NCI-H2227 (cell line): ENCODE results near the gene ZBTB48.

Experiments used
- DNase-seq: peaks from one replicate; lab custom pipeline; 2025; ENCODE audit not compliant: unreplicated experiment; lab: John Stamatoyannopoulos, UW

The ZBTB48 gene

DNA sequence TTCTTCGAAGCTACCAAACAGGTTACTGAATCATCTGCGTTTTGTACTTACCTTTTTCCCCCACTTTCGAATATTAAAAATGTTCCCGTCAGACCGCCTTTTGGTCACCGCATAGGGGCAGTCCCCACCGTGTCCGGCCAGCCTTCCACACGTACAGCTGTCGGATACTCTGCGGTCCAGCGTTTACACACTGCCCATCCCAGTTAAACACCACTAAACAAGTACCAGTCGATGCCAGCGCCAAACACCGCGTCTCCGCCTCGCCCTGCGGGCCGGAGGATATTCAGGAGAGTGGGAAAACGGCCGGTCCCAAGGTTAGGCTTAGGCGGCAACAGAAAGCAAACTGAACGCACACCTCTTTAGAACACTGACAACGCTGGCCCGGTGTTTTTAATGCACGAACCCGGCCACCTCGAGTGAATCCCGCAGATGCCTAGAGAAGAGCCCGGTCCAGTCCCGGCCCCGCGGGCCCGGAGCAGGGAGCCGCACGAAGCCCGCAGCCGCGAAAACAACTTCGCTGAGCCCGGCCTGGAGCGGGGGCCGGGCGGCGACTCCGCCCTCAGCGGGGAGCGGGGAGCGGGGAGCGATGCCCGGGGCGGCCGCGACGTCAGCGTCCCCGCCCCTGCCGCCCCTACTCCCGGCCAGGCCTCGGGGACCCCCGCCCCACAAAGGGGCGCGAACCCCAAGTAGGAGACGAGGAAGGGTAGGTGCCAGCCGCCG lies 33.0 kb downstream of the ZBTB48 start:
- DNase-seq: peak; percentile 84

DNA sequence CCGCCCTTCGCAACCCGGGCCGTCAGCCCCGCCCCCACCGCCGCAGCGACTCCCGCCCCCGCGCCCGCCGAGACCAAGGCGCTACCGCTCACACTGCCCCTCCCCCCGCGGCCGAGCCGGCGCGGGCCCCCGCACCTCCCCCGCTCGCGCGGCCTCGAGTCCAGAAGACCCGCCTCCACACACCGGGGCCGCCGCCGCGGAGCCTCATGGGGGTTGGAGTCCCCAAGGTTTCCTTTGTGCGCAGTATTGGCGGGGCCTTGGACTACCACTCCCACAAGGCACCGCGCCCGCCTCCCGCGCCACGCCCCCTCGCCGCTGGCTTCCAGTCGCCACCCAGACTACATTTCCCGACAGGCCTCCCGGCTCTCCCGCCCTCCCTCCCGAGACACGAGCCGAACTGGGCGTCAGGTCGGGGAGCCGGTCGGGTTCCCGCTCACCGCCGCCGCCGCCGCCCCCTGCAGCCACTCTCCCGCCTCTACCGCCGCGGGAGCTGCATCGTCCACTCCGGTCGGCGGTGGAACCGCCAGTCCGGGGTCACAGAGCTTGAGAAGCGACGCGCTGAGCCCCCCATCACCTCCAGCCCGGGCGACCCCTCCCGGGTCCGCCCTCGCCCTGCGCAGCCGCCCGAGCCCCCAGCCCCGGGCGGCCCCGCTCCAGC lies 33.7 kb downstream of the ZBTB48 start, which contains the start of gene PHF13:
Gene PHF13 (plus strand): TSS at position 371 of the 658 bp plus-strand sequence. CDS start 336 bp downstream, outside the sequence.
- peak; percentile 99 for DNase-seq

DNA sequence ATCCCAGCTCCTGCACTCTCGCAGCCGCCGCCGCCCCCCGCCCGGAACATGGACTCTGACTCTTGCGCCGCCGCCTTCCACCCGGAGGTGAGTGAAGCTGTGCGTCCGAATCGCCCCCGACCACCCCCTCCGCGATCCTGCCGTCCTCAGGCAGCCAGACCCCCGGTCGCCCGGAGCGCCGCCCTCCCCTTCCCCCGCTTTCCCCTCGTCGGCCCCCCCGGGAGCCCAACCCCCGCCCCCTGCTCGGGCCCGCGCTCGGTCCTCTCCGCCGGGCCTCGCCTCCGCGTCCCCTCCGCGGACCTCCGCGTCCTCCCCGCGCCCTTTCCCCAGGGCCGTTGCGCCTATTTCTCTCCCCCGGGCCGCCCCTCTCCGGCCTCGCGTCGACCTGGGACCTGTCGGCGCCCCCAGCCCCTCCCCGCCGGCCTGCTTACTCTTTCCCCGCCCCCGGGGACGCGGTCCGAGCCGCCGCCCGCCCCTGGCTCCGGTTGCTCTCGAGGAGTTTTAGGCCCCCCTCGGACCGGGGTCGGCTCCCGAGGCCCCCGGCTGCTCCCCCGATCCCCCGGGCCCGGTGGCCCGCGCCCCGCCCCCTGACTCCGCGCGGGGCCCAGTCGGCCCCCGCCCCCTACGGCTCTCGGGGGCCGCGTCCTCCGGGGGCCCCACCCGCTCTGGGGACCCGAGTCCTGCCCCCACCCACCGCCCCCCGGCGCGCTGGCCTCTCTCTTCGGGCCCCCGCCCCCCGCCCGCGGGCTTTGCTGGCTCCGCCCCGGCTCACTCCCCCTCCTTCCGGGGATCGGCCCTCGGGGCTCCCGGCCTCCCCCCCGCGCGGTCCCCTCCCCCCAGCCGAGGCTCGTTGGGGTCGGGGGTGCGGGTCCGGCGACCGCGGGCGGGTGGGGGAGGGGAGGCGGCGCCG lies 34.5 kb downstream of the ZBTB48 start:
- peak; percentile 70 for DNase-seq

DNA sequence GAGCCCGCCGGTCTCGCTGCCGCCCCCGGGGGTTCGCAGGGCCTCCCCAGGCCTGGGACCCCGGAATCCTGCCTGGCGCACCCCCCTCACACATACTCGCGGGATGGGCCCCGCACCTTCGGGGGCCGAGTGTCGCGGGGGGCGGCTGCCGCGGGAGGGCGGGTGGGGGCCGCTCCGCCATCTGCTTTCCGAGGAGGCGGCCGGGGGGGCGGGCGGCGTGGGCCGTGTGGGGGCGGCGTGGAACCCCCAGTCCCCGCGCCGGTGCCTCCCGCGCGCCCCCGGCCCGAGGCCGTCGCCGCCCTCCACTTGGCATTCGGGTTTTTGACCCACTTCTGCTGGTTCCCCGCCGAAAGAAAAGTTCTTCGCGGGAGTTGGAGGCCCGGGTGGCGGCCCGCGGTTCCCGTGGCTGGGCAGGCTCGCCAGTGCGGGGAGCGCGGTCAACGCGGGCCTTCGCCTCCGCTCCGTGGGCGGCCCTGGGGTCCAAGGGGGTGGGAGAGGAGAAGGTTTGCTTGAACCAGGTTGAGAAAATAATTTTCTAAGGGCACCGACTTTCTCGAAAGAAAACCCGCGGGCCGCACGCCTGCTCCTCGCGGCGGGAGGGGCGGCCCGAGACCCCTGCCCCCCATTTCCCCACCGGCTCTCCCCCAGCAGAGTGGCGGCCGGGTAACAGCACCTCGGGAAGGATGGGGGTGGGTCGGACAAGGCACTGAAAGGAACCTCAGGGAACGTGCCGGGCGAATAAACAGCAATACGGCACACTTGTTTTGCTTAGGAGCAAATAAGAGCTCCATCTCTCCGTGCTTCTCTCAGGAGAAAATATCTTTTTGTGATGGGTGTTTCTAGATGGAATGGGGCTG lies 35.4 kb downstream of the ZBTB48 start:
- no peak for DNase-seq

DNA sequence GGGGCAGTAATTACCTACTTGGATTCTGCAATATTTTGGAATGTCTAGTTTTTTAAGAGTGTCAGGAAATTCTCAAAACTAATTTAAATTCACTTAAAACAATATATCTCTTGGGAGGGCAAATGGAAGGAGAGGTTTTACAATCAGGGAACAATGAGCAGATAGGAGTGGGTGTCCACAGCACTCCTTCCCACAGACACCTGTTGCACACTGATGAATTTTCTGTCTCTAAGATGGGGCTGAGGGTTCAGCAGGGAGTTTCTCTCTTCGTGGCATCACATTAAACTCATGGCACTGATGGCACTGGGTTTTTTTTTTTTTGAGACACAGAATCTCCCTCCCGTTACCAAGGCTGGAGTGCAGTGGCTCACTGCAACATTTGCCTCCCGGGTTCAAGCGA lies 39.3 kb downstream of the ZBTB48 start:
- no peak for DNase-seq

DNA sequence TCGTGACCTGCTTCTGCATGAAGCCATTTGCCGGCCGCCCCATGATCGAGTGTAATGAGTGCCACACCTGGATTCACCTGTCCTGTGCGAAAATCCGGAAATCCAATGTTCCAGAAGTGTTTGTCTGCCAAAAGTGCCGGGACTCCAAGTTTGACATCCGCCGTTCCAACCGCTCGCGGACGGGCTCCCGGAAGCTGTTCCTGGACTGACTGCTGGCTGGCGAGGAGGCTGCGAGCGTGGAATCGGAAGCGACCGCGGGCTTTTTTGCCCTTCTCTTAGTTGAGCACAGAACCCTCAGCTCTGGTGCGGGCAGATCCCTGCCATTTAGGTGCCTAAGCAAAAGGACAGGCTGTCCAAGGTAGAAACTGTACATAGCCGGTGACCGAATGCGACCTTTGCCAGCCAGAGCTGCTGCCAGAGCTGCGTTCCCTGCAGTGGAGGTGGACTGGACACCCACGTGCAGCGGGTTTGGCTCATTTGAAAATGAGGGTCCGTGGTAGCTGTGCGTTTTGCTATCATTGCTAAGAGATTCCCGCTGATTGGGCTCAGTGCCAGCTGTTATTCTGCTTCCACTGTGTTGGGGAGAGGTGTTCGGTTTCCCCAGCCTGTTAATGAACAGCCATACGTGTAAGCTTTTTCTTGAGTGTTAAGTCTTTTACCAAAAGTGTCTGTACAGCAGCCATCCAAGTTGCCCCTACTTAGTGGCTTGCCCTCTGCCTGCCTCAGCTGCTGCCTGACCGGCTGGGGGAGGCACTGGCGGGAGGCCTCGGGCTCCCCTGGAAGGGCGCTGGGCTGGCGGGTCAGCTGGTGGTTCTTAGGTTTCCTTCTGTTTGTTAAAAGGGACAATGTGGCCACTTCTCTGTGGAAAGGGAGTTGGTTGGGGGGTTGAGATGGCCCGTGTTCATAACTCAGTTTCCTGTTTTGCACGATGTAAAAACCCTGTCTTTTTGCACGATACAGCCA lies 41.9 kb downstream of the ZBTB48 start:
- no peak for DNase-seq

DNA sequence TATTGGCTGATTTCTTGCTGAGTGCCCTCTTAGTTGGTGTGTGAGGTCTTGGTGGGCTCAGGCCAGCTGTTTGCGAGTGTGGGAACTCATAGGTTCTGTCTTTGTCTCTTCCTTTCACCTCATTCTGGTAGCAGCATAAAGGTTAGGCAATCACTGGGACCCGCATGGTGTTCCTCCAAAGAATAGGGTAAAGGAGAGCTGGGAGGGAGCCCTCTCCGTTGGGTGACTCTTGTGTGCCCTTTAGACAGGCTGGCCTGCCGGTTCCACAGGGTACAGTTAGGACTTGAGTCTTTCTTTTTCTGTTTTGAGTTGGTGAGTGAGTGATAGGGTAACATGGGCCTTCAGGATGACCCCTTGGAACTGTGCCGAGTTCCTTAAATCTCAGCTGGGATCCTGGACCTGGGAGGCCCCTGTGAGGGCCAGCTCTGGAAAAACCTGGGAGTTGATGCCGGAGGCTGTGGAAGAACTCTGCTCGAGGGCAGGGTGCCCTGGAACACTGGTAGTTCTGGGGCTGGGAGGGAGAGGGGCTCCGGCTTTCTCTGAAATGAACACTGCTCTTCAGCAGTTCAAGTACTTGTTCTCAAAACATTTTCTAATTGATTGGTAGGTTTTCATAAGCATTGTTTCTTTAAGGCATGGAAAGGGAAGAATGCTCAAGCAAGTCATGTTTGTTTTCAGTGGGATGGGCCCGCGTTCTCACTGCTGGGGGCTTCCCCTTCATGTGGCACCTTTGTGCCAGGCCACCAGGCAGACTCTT lies 42.8 kb downstream of the ZBTB48 start:
- DNase-seq: no peak

DNA sequence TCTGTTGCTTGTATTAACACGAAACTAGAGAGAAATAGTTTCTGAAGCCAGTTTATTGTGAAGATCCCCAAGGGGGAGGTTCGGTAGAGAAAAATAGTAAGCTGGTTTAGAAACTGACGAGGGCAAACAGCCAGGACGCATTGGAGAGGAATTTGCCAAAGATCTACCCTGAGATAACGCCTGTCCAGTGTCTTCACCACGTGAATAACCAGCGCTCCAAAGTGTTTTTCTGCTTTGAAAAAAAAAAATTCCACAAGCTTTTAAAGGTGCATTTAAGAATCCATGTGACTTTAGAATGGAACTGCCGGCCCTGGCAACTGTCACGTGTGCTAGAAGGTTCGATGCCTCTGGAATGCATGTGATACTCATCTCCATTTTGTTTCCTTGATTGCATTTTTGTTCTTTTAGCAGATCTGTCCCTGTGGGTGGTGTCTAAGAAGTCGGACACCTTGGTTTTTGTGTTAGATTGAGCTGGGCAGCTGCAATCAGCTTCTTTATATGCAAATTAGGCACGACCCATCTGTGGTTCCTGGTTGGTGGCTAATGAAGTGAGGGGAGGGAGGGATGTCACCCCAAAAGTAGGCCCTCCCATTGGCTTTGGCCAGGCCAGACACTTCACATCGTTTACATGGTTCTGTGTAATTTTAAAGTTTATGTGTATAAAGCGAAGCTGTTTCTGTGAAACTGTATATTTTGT lies 43.6 kb downstream of the ZBTB48 start:
- no peak for DNase-seq

DNA sequence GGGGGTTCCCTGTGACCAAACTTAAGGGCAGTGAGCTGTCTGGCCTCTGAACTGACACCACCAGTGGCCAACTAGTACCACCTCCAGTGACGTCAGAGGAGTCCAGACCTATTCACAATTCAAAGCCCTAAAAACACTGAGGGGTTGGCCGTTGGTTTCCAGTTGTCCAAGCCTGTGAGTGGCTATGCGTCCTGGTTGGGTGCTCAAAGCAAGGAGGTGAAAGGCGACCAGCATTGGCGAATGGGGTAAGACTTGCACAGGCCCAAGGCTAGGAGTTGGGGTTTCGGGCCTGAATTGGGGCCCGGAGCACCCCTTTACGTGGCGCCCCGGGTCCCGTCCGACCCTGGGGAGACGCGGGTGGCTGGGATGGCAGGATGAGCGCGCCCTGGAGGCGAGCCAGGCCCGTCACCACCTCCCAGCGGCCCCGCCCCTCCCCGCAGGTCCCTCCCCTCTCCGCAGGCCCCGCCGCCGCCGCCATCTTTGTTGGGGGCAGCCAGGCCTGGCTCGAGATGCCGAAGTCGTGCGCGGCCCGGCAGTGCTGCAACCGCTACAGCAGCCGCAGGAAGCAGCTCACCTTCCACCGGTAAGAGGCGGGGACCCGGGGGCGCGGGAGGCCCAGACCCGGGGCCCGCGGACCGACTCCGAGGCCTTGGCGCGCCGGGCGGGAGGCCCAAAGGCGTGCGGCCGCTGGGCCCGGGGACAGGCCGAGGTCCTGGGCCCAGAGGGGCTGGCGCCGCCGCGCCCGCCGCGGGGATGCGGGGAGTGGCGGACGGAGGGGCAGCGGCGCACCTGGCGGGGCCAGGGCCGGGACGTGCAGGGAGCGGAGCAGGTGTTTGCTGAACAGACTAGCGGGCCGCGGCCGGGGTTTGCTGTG lies 45.2 kb downstream of the ZBTB48 start, which contains the start of gene THAP3:
Gene THAP3 (plus strand): TSS at position 159 of the 874 bp plus-strand sequence. CDS start 351 bp downstream, at position 510.
- DNase-seq: peak; percentile 91

DNA sequence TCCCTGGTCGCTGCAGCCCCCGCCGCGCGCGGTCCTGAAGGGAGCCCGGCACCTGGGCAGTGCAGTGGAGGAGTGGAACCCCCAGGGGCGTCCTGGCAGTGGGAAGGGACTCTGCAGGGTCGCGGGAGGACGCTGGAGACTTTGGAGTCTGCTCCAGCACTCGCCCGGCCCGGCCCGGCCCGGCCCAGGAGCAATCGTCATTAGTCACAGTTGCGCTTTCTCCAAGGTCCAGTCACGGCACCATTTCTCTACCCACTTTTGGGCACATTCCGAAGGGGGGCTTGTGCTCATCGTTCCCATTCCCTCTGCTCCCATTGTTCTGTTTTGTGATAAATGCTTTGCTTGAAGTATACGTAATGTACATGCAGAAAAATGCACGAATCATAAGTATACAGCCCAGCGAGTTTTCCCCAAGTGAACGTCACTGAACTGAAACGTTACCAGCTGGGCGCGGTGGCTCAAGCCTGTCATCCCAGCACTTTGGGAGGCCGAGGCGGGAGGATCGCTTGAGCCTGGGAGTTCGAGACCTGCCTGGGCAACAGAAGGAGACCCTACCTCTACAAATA lies 45.9 kb downstream of the ZBTB48 start:
- peak; percentile 47 for DNase-seq

DNA sequence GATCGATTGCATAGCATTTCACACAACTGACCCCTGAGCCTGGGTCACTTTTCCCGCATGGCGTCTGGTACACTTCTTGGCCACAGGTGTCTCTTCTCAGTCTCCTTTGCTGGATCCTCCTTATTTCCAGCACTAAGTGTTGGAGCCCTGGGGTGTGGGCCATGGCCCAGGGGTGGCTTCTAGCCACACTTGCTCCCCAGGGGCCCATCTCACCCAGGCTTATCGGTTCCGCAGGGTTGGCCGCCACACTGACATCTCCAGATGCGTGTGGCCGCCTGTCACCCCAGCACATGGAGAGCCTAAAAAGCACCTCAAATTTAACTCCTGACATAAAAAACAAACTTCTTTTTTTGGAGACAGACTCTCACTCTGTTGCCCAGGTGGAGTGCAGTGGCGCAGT lies 47.2 kb downstream of the ZBTB48 start:
- no peak for DNase-seq

DNA sequence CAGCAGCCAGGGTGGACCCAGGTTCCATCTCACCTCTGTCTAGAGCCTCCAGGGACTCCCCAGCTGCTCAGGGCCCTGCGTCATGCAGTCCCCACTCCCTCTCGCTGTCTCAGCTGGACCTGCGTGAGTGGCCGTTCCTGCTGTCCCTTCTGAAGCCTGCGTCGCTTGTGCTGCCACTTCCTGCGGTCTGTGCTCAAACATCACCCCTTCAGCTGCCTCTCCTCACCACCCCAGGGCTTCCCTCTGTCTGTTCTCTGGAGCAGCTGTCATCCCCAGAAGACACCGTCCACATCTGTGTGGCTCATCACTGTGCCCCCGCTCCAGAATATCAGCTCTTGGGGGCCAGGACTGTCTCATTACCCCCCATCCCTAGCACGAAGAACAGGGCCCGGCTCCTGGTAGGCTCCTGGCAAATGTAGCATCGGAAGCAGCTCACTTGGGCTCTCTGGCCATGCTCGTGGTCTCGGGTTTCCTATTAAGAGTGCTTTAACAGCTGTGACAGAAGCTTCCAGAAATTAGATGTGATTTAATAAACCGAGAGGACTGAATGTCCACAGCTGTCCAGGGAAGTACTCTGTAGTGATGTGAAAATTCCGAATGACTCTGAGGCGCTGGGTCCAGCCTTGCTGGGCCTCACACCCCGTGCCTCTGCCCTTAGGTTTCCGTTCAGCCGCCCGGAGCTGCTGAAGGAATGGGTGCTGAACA lies 48.2 kb downstream of the ZBTB48 start:
- no peak for DNase-seq

DNA sequence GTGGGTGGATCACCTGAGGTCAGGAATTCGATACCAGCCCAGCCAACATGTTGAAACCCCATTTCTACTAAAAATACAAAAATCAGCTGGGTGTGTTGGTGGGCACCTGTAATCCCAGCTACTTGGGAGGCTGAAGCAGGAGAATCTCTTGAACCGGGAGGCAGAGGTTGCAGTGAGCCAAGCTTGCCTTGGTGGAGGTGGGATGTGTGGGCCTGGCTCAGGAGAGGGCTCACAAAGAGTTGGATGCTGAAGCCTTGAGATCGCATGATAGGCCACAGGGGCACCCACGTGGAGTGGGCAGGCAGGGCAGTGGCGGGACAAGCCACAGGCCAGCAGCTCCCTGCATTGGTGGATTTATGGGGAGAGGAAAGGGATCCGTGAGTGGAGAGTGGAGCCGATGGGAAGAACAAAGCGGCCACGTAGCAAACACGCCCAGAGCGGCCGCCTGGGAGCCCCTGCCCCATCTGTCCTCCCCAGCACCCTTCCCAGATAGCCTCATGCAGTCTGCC lies 49.2 kb downstream of the ZBTB48 start:
- no peak for DNase-seq

DNA sequence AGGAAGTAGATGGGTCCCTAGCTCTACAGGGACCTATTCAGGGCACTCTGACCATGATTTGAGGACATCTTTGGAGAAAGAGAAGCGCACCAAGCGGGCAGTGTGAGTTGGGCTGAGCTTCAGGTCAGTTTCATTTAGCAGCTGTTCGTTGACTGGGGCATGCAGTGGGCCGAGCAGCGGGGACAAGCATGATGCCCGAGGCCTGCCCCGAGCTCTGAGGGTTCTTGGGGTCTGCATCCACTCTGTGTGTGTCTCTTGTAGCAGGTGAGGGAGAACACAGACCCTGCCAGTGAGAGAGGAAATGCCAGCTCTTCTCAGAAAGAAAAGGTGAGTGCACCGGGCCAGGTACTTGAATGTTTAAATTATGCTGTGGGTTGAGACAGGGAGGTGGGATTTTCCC lies 50.2 kb downstream of the ZBTB48 start:
- no peak for DNase-seq

DNA sequence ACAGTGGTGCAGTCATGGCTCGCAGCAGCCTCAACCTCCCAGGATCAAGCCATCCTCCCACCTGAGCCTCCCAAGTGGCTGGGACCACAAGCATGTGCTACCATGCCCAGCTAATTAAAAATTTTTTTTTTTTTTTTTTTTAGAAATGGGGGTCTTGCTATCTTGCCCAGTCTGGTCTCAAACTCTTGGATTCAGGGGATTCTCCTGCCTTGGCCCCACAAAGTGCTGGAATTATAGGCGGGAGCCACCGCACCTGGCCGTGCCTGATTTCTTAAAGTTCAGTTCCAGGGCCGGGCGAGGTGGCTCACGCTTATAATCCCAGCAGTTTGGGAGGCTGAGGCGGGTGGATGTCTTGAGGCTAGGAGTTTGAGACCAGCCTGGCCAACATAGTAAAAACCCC lies 51.3 kb downstream of the ZBTB48 start:
- no peak for DNase-seq
